AG04449 (cell line): ENCODE data around the gene TMEM198.

Experiments used
- CTCF ChIA-PET: fragments of 350-600 bp; formaldehyde crosslinking; extraction: SDS; loops from one replicate; lab custom pipeline; 2021; ENCODE audit warnings: antibody characterized with exemption; lab: Yijun Ruan, JAX
- POLR2A ChIA-PET: fragments of 400-600, 350-600 bp; formaldehyde crosslinking; extraction: SDS; loops from one replicate; lab custom pipeline; 2020; ENCODE audit warnings: antibody characterized with exemption, inconsistent platforms; lab: Yijun Ruan, JAX
- DNase-seq: peaks from one replicate; pipeline ENCODE4 v3.0.0-alpha.2; 2010; ENCODE audit warnings: low read depth, low spot score
- H3K4me3 ChIP-seq: 2 replicates; pipeline ENCODE4 v1.5.1; 2011; ENCODE audit warnings: low read depth, mild to moderate bottlenecking, control low read depth, low read length
- CTCF ChIP-seq: IDR thresholded peaks from one replicate; pipeline ENCODE4 v1.5.1; 2011; ENCODE audit warnings: mild to moderate bottlenecking, moderate library complexity, low read length, control low read depth, inconsistent platforms; ENCODE audit not compliant: insufficient read depth; ENCODE audit errors: missing control alignments

The TMEM198 gene

GRCh38 chr2:219541611-219542180, 2.1 kb upstream of the TMEM198 start:
- no peak for DNase-seq
- peak overlapping the region; percentile 80 for H3K4me3 ChIP-seq
- ChIA-PET CTCF (interaction anchor here (0.6 to 10.5 kb wide), 52 partner anchors 8 to 195 kb away, joined by 3 to 206 read pairs (median 4); partner anchors contain the start of genes GMPPA and STK11IP), POLR2A (interaction anchor here (0.6 to 1.1 kb wide), 3 partner anchors 56 to 147 kb away, joined by 3 to 5 read pairs (median 4); partner anchors contain the start of gene STK11IP)
- peak; percentile 86 for TF ChIP-seq CTCF

- peak overlapping the region; percentile 80 for H3K4me3 ChIP-seq
- ChIA-PET POLR2A (interaction anchor here (1.0 to 1.8 kb wide), 6 partner anchors 9 to 146 kb away, joined by 4 to 9 read pairs (median 6); partner anchors contain the start of genes GMPPA and STK11IP), CTCF (interaction anchor here (0.7 to 10.5 kb wide), 13 partner anchors 9 to 248 kb away, joined by 3 to 206 read pairs (median 6); no protein-coding TSS in a partner anchor)
- no peak for TF ChIP-seq CTCF
- DNase-seq: no peak
These were observed 765 bp upstream of the TMEM198 start for GRCh38 chr2:219542931-219543595.

GRCh38 chr2:219544567-219544966, 739 bp downstream of the TMEM198 start:
- POLR2A ChIA-PET: interaction anchor here (1.8 kb wide), 1 partner anchor 46 kb away, joined by 7 read pairs; the partner anchor contains the start of gene GMPPA
- TF ChIP-seq CTCF: no peak
- H3K4me3 ChIP-seq: peak overlapping the region; percentile 80; the same call in 1 of the 2 replicates
- CTCF ChIA-PET: interaction anchor here (1.4 to 10.5 kb wide), 8 partner anchors 16 to 249 kb away, joined by 3 to 206 read pairs (median 16); no protein-coding TSS in a partner anchor
- DNase-seq: no peak

- no peak overlapping the region for H3K4me3 ChIP-seq
- no peak for DNase-seq
- TF ChIP-seq CTCF: no peak
- ChIA-PET CTCF (interaction anchor here (1.6 to 10.5 kb wide), 4 partner anchors 15 to 142 kb away, joined by 12 to 206 read pairs (median 83); no protein-coding TSS in a partner anchor), POLR2A (interaction anchor here (0.7 kb wide), 1 partner anchor 12 kb away, joined by 3 read pairs; no protein-coding TSS in a partner anchor)
These were observed 1.6 kb downstream of the TMEM198 start for GRCh38 chr2:219545295-219545942.

DNA sequence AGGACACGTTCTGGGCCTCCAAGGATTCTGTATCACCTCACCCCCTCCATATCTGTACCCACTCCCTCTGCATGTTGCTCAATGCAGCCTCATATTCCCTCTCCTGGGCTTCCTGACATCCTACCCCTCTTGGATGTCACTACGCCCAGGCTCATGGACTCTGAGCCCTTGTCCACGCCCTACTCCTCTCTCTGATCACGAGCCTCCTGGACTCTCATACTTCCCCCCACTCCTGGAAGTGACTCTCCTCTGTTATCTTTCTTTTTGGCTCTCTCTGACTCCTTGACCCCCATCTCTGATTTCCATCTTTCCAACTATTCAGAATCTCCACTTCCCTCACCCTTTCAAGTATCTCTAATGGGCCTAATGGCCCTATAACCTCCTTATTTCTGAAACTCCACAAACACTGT, 2.1 kb downstream of the TMEM198 start:
- ChIA-PET POLR2A (interaction anchor here (0.7 kb wide), 1 partner anchor 11 kb away, joined by 3 read pairs; no protein-coding TSS in a partner anchor), CTCF (interaction anchor here (1.6 to 10.5 kb wide), 3 partner anchors 15 to 98 kb away, joined by 19 to 206 read pairs (median 147); no protein-coding TSS in a partner anchor)

More for the DNA sequence above, 2.1 kb downstream of the TMEM198 start:
- DNase-seq: no peak
- TF ChIP-seq CTCF: no peak
- H3K4me3 ChIP-seq: no peak overlapping the region
